GM19395 (cell line): ENCODE measurements around the gene CLMN.
A peak's percentile ranks its signal among the peaks of the same experiment; 100 is the strongest.

Experiments
- ATAC-seq: cut with Tn5 transposase; IDR thresholded peaks from one replicate; pipeline ENCODE4 v1.9.1; 2021; ENCODE audit warnings: mild to moderate bottlenecking, moderate library complexity; ENCODE audit not compliant: unreplicated experiment

CLMN gene

GRCh38 chr14:95341564-95341963, 21.9 kb upstream of the CLMN start:
- no peak for ATAC-seq

- no peak for ATAC-seq
These were observed 21.4 kb upstream of the CLMN start for GRCh38 chr14:95341115-95341514.

GRCh38 chr14:95340201-95340697, 20.5 kb upstream of the CLMN start:
- no peak for ATAC-seq

- ATAC-seq = no peak
These were observed 19.7 kb upstream of the CLMN start for GRCh38 chr14:95339301-95339865.

- no peak for ATAC-seq
These were observed 18.7 kb upstream of the CLMN start for GRCh38 chr14:95338436-95338835.

GRCh38 chr14:95337041-95337595, 17.4 kb upstream of the CLMN start:
- ATAC-seq = no peak

GRCh38 chr14:95336192-95336760, 16.6 kb upstream of the CLMN start:
- ATAC-seq = no peak

GRCh38 chr14:95335071-95335470, 15.4 kb upstream of the CLMN start:
- no peak for ATAC-seq

GRCh38 chr14:95334044-95334443, 14.3 kb upstream of the CLMN start:
- no peak for ATAC-seq

- no peak for ATAC-seq
These were observed 12.9 kb upstream of the CLMN start for GRCh38 chr14:95332641-95333040.

- ATAC-seq = no peak
These were observed 12.2 kb upstream of the CLMN start for GRCh38 chr14:95331708-95332408.

- no peak for ATAC-seq
These were observed 11.1 kb upstream of the CLMN start for GRCh38 chr14:95330591-95331370.

GRCh38 chr14:95329941-95330340, 10.2 kb upstream of the CLMN start:
- no peak for ATAC-seq

GRCh38 chr14:95328729-95329503, 9.2 kb upstream of the CLMN start:
- no peak for ATAC-seq

- peak; percentile 96 for ATAC-seq
These were observed 8.1 kb upstream of the CLMN start for GRCh38 chr14:95327558-95328374.

- ATAC-seq = no peak
These were observed 7.3 kb upstream of the CLMN start for GRCh38 chr14:95326987-95327386.

GRCh38 chr14:95323917-95324316, 4.2 kb upstream of the CLMN start:
- ATAC-seq = no peak

GRCh38 chr14:95323361-95323760, 3.7 kb upstream of the CLMN start:
- no peak for ATAC-seq

- ATAC-seq = no peak
These were observed 2.9 kb upstream of the CLMN start for GRCh38 chr14:95322651-95323050.
